Testis (tissue), 3 donors: Measurements from ENCODE around the gene TMEM9B. TPM values are rescaled to one million over a fixed set of nuclear protein-coding genes. Genes with fewer than 3 reads are reported as not detected.

ENCODE experiments used
- DNase-seq: peaks from one replicate; pipeline ENCODE4 v3.0.0-alpha.2; 2019
- H3K27ac ChIP-seq, 2 donors: fragments of 200-600 bp; sonication (generic); one replicate each; pipeline ENCODE4 v1.5.1; 2019
- H3K27me3 ChIP-seq: fragments of 200-600 bp; sonication (generic); one replicate; pipeline ENCODE4 v1.5.1; 2019
- H3K36me3 ChIP-seq: fragments of 200-600 bp; sonication (generic); one replicate; pipeline ENCODE4 v1.5.1; 2017; ENCODE audit warnings: low read depth; ENCODE audit errors: missing control alignments
- H3K4me1 ChIP-seq: fragments of 200-600 bp; sonication (generic); one replicate; pipeline ENCODE4 v1.5.1; 2019
- H3K4me3 ChIP-seq, 2 donors: fragments of 200-600 bp; sonication (generic); one replicate each; pipeline ENCODE4 v1.5.1; 2017 to 2019
- H3K9me3 ChIP-seq: fragments of 200-600 bp; sonication (generic); one replicate; pipeline ENCODE4 v1.5.1; 2017
- CTCF ChIP-seq, 3 experiments: fragments of 450-650 bp in 2 of 3; fragments of 200-600 bp in 1 of 3; sonication (generic) in 1 of 3; IDR thresholded peaks; one replicate each; pipeline ENCODE4 v1.5.1; 2016 to 2019; ENCODE audit warnings: antibody characterized with exemption in 3 of 3, mild to moderate bottlenecking in 2 of 3, moderate library complexity in 1 of 3
- POLR2A ChIP-seq: fragments of 450-650 bp; IDR thresholded peaks from one replicate; pipeline ENCODE4 v1.6.1; 2017; ENCODE audit warnings: antibody characterized with exemption, mild to moderate bottlenecking, moderate library complexity
- WGBS, 2 donors: methylation state at CpG; one replicate each; pipeline ENCODE4 v1.1.5; 2018; 5-methylcytosine and 5-hydroxymethylcytosine counted together
- intact Hi-C: fragments of 100-400 bp; cut with DNase I; formaldehyde crosslinking; loops from one replicate; pipeline ENCODE4 v1.15.1; 2023; ENCODE audit warnings: low total_unique reads
- polyA plus RNA-seq: library from polyadenylated mRNA; stranded (reverse); fragments of 350-450 nt; fragmentation: Illumina TruSeq; extraction: RNeasy Lipid Tissue Mini Kit (QIAGEN cat#74804); gene quantifications from one replicate; pipeline ENCODE4 v1.2.3, GENCODE V29; 2014; ENCODE audit warnings: low read depth, low replicate concordance; ENCODE audit not compliant: insufficient read depth
- total RNA-seq, 2 donors: library from RNA; depleted of rRNA; stranded (reverse); fragments of >200 nt; gene quantifications; one replicate each; pipeline ENCODE4 v1.2.3, GENCODE V29; 2016

The TMEM9B gene
- total and polyA plus RNA-seq, 3 donors from 2014 or later = 43.3 to 55.0 (median 43.5) TPM

- TF ChIP-seq CTCF (IDR thresholded peaks at IDR 0.05) (no peak), POLR2A (no peak)
- WGBS, 2 donors = 76 to 78% methylated on average over 3 of the region's 3 CpGs
- Histone ChIP-seq H3K27ac (no peak overlapping the region), H3K9me3 (no peaks in the 10 kb centered on the region), H3K4me1 (no peaks in the 10 kb centered on the region), H3K27me3 (no peaks in the 10 kb centered on the region), H3K4me3 (no peak overlapping the region), H3K36me3 (no peaks in the 10 kb centered on the region)
- intact Hi-C loops = no loop called here
- no peak for DNase-seq
These were observed 8.9 kb upstream of the TMEM9B start for GRCh38 chr11:8973121-8973520.

- Histone ChIP-seq H3K9me3 (no peaks in the 10 kb centered on the region), H3K27me3 (no peaks in the 10 kb centered on the region), H3K36me3 (no peaks in the 10 kb centered on the region), H3K4me1 (no peaks in the 10 kb centered on the region), H3K4me3 (no peak overlapping the region), H3K27ac (no peak overlapping the region)
- TF ChIP-seq POLR2A = no peak
- no peak for TF ChIP-seq CTCF (IDR thresholded peaks at IDR 0.05)
- 71 to 73% methylated on average over 1 of the region's 1 CpG for WGBS, 2 donors
- no peak for DNase-seq
- intact Hi-C loops = no loop called here
These were observed 7.7 kb upstream of the TMEM9B start for GRCh38 chr11:8971924-8972316.

GRCh38 chr11:8971196-8971923 is 7.1 kb upstream of the TMEM9B start:
- TF ChIP-seq POLR2A (no peak), CTCF (IDR thresholded peaks at IDR 0.05) (no peak)
- Histone ChIP-seq H3K4me3 (no peak overlapping the region), H3K9me3 (no peaks in the 10 kb centered on the region), H3K27ac (no peak overlapping the region), H3K4me1 (no peaks in the 10 kb centered on the region), H3K36me3 (no peaks in the 10 kb centered on the region), H3K27me3 (no peaks in the 10 kb centered on the region)
- intact Hi-C loops = no loop called here
- WGBS, 2 donors = 85 to 87% methylated on average over 2 of the region's 2 CpGs
- DNase-seq = no peak

GRCh38 chr11:8967184-8967583 is 2.9 kb upstream of the TMEM9B start:
- H3K27ac ChIP-seq = no peak overlapping the region
- no peak for TF ChIP-seq POLR2A
- no peak for TF ChIP-seq CTCF (IDR thresholded peaks at IDR 0.05)

More at GRCh38 chr11:8967184-8967583, 2.9 kb upstream of the TMEM9B start:
- intact Hi-C loops = loop anchor here (10.0 kb wide), 1 partner anchor 282 kb away; the partner anchor contains the start of genes RPL27A and TRIM66
- no peaks in the 10 kb centered on the region for H3K9me3 ChIP-seq
- no peak for DNase-seq
- no peaks in the 10 kb centered on the region for H3K27me3 ChIP-seq
- no peak overlapping the region for H3K4me3 ChIP-seq
- no peaks in the 10 kb centered on the region for H3K36me3 ChIP-seq
- peaks cover 13% of the 10 kb centered on the region for H3K4me1 ChIP-seq
- WGBS, 2 donors = 75 to 82% methylated on average over 8 of the region's 8 CpGs
